Nephron (organoid): ENCODE data around the gene CALHM3.
"Not testable (repeated sequence)": the region's sequence is repeated elsewhere in the genome, so short reads cannot be mapped to it uniquely, and the experiment has no call there.

Experiments
- H3K27ac Mint-ChIP-seq, 3 experiments: 2 replicates each; pipeline ENCODE4 v1.8.0; 2020; ENCODE audit warnings: mixed read lengths in 3 of 3, mild to moderate bottlenecking in 2 of 3, moderate library complexity in 1 of 3
- H3K27me3 Mint-ChIP-seq: 2 replicates; pipeline ENCODE4 v1.8.0; 2021; ENCODE audit warnings: low read depth, mild to moderate bottlenecking, moderate library complexity, mixed read lengths
- H3K36me3 Mint-ChIP-seq: 2 replicates; pipeline ENCODE4 v1.8.0; 2020; ENCODE audit warnings: low read depth, mixed read lengths
- H3K4me1 Mint-ChIP-seq: 2 replicates; pipeline ENCODE4 v1.8.0; 2020; ENCODE audit warnings: mixed read lengths
- H3K4me3 Mint-ChIP-seq, 3 experiments: 2 replicates each; pipeline ENCODE4 v1.8.0; 2020; ENCODE audit warnings: mild to moderate bottlenecking in 3 of 3, mixed read lengths in 3 of 3, moderate library complexity in 2 of 3
- H3K9me3 Mint-ChIP-seq: 2 replicates; pipeline ENCODE4 v1.8.0; 2020; ENCODE audit warnings: mixed read lengths
- CTCF ChIP-seq, 3 experiments: fragments of 200-600 bp; sonication (generic); IDR thresholded peaks; one replicate each; pipeline ENCODE4 v1.5.0; 2021; ENCODE audit warnings: antibody characterized with exemption in 3 of 3; ENCODE audit not compliant: unreplicated experiment in 3 of 3

CALHM3 gene

GRCh38 chr10:103479135-103479534, at the start of gene CALHM3:
TSS of gene CALHM3 (minus strand) at chr10:103479240. CDS start at chr10:103479032, 208 bp downstream.
- no peak for TF ChIP-seq CTCF (IDR thresholded peaks at IDR 0.05; ENCODE audit: unreplicated experiment in 3 of 3)
- peak within 1 kb of the TSS in 1 of 3 experiments; percentile 45 for H3K27ac Mint-ChIP-seq
- H3K9me3 Mint-ChIP-seq: no peaks in the 10 kb centered on the region
- H3K4me3 Mint-ChIP-seq: no peak within 1 kb of the TSS
- no peaks in the 10 kb centered on the region for H3K36me3 Mint-ChIP-seq
- peaks cover 12% of the 10 kb centered on the region for H3K27me3 Mint-ChIP-seq
- H3K4me1 Mint-ChIP-seq: no peaks in the 10 kb centered on the region

- no peak overlapping the region for H3K4me3 Mint-ChIP-seq
- H3K36me3 Mint-ChIP-seq: no peaks in the 10 kb centered on the region
- TF ChIP-seq CTCF (IDR thresholded peaks at IDR 0.05; ENCODE audit: unreplicated experiment in 3 of 3): no peak
- no peaks in the 10 kb centered on the region for H3K4me1 Mint-ChIP-seq
- no peak overlapping the region for H3K27ac Mint-ChIP-seq
- peaks cover 25% of the 10 kb centered on the region for H3K9me3 Mint-ChIP-seq
- H3K27me3 Mint-ChIP-seq: peaks cover 7% of the 10 kb centered on the region
Measured at GRCh38 chr10:103528549-103528948, 49.5 kb upstream of the CALHM3 start.

- H3K27me3 Mint-ChIP-seq, H3K36me3 Mint-ChIP-seq, H3K27ac Mint-ChIP-seq, H3K4me1 Mint-ChIP-seq, H3K4me3 Mint-ChIP-seq: not testable (repeated sequence)
- H3K9me3 Mint-ChIP-seq: peaks cover 25% of the 10 kb centered on the region
Measured at GRCh38 chr10:103527476-103527875, 48.4 kb upstream of the CALHM3 start.

GRCh38 chr10:103525901-103526300, 46.9 kb upstream of the CALHM3 start:
- H3K27me3 Mint-ChIP-seq: peaks cover 8% of the 10 kb centered on the region
- peaks cover 19% of the 10 kb centered on the region for H3K9me3 Mint-ChIP-seq
- H3K36me3 Mint-ChIP-seq: no peaks in the 10 kb centered on the region
- TF ChIP-seq CTCF (IDR thresholded peaks at IDR 0.05; ENCODE audit: unreplicated experiment in 3 of 3): no peak
- H3K27ac Mint-ChIP-seq: no peak overlapping the region
- no peak overlapping the region for H3K4me3 Mint-ChIP-seq
- no peaks in the 10 kb centered on the region for H3K4me1 Mint-ChIP-seq

- no peaks in the 10 kb centered on the region for H3K4me1 Mint-ChIP-seq
- H3K27me3 Mint-ChIP-seq: peaks cover 12% of the 10 kb centered on the region
- H3K27ac Mint-ChIP-seq: no peak overlapping the region
- no peak overlapping the region for H3K4me3 Mint-ChIP-seq
- no peaks in the 10 kb centered on the region for H3K36me3 Mint-ChIP-seq
- no peak for TF ChIP-seq CTCF (IDR thresholded peaks at IDR 0.05; ENCODE audit: unreplicated experiment in 3 of 3)
- peaks cover 13% of the 10 kb centered on the region for H3K9me3 Mint-ChIP-seq
Measured at GRCh38 chr10:103523683-103524082, 44.6 kb upstream of the CALHM3 start.

- not testable (repeated sequence) for H3K27ac Mint-ChIP-seq, H3K4me1 Mint-ChIP-seq, H3K4me3 Mint-ChIP-seq, H3K36me3 Mint-ChIP-seq
- Mint-ChIP-seq H3K9me3 (peaks cover 15% of the 10 kb centered on the region), H3K27me3 (peaks cover 12% of the 10 kb centered on the region)
Measured at GRCh38 chr10:103522006-103522405, 43.0 kb upstream of the CALHM3 start.

- H3K4me1 Mint-ChIP-seq: peaks cover 8% of the 10 kb centered on the region
- no peaks in the 10 kb centered on the region for H3K36me3 Mint-ChIP-seq
- TF ChIP-seq CTCF (IDR thresholded peaks at IDR 0.05; ENCODE audit: unreplicated experiment in 3 of 3): no peak
- H3K4me3 Mint-ChIP-seq: no peak overlapping the region
- H3K9me3 Mint-ChIP-seq: peaks cover 7% of the 10 kb centered on the region
- peaks cover 12% of the 10 kb centered on the region for H3K27me3 Mint-ChIP-seq
- H3K27ac Mint-ChIP-seq: no peak overlapping the region
Measured at GRCh38 chr10:103519798-103520197, 40.8 kb upstream of the CALHM3 start.
